ENCODE data around the gene SLC39A13. TPM values are rescaled to one million over a fixed set of nuclear protein-coding genes. Genes with fewer than 3 reads are reported as not detected.

The SLC39A13 gene
- total RNA-seq = 10 to 100 TPM; 41.5 to 57.1 (median 50.6) TPM

DNA sequence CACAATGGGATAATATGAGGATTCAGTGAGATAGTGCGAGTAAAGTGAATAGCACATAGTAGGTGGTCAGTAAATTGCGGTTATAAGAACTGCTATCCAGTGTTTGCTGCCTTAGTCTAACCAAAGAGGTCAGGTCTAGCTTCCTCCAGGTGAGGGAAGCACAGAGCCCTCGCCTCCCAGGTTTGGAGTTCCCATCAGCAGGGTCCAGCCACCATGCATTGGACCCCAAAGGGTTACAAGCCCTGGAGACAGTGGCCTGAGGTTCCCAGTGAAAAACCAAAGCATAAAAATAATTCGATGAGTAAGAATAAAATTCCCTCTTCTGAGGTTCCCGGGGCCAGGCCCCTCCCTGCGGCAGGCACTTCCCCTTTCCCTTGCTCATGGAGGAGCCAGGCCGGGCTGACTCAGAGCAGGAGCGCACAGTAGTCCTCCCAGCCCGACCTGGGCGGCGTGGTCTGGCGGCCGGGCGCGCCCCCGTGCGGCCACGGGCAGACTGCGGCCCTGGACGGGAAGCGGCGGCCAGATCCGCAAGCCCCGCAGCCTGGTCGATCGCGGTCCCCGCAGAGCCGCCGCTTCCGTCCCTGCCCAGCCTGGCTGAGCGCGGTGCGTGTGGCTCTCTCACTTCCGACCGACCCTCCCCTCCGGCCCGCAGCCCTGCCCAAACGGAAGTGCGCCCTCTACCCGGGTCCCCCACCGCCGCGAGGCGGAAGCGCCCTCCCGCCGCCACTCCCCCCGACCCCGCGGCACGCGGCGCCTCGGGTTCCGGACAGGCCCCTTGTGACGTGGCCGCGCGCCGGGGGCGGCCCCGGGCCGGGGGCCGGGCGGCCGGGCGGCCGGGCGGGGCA, at the start of gene SLC39A13:
Gene SLC39A13 (plus strand): TSS at position 845 of the 845 bp plus-strand sequence. CDS start 1,505 bp downstream, outside the sequence.
- ATAC-seq (ENCODE audit: low FRiP score) (peak; percentile 92), DNase-seq (ENCODE audit: low spot score) (peak; percentile 70)
- TF ChIP-seq, protein P1, sequence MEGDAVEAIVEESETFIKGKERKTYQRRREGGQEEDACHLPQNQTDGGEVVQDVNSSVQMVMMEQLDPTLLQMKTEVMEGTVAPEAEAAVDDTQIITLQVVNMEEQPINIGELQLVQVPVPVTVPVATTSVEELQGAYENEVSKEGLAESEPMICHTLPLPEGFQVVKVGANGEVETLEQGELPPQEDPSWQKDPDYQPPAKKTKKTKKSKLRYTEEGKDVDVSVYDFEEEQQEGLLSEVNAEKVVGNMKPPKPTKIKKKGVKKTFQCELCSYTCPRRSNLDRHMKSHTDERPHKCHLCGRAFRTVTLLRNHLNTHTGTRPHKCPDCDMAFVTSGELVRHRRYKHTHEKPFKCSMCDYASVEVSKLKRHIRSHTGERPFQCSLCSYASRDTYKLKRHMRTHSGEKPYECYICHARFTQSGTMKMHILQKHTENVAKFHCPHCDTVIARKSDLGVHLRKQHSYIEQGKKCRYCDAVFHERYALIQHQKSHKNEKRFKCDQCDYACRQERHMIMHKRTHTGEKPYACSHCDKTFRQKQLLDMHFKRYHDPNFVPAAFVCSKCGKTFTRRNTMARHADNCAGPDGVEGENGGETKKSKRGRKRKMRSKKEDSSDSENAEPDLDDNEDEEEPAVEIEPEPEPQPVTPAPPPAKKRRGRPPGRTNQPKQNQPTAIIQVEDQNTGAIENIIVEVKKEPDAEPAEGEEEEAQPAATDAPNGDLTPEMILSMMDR (IDR thresholded peaks at IDR 0.05) = peak in 2 of 3 donors; percentile 49 to 70

DNA sequence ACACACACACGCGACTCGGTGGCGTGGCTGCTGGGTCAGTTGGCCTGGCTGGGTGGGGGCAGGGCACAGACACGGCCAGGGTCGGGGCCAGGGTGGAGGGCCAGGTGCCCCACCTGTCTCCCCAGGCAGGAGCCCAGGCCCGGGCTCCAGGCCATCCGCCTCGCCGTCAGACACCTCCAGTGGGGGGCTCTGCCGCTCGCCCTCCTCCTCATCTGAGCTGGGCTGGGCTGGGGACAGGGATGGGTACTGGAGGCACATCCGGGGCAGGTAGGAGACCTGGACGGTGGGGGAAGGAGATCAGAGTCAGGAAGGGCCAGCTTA, 49.7 kb upstream of the SLC39A13 start:
- ATAC-seq (ENCODE audit: low FRiP score) (no peak), DNase-seq (ENCODE audit: low spot score) (no peak)
- TF ChIP-seq, protein P1 (IDR thresholded peaks at IDR 0.05) = no peak

DNA sequence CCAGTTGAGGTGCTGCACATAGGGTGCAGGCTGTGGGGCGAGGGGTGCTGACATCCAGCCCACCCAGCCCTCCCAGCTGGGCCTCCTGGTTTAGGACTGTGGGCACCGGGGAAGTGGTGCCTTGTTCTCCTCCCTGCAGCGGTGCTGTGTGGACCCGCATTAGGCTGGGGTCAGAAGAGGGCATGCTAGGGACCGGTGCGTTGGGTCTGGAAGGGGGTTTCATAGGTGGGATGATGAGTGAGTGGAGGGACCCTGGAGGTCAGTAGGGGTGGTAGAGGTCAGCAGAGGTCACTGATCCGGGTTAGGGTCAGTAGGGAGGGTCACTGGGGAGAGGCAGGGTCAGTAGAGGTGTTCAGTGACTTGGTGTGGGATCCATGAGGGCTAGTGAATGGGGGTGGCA, 49.2 kb upstream of the SLC39A13 start:
- TF ChIP-seq, protein P1 (IDR thresholded peaks at IDR 0.05) = no peak
- DNase-seq (ENCODE audit: low spot score) (no peak), ATAC-seq (ENCODE audit: low FRiP score) (no peak)

DNA sequence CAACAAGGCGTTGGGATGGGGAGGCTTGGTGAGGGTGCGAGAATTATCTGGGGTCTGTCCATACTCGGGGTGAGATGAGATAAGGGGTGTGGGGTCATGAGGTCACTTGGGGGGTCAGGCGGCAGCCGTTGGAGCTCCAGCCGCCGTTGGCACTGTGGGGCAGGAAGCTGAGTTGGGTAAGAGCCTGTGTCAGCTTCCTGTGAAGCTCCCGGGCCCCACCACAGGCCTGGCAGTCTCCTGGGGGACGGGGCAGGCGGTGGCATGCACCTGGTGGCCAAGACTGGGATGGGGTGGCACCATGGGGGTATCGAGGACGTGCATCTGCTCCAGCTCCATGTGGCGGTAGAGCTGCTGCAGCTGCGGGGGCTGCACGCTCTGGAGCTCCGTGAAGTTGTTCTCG, 48.8 kb upstream of the SLC39A13 start:
- DNase-seq (ENCODE audit: low spot score) (no peak), ATAC-seq (ENCODE audit: low FRiP score) (no peak)
- TF ChIP-seq, protein P1 (IDR thresholded peaks at IDR 0.05) = no peak

DNA sequence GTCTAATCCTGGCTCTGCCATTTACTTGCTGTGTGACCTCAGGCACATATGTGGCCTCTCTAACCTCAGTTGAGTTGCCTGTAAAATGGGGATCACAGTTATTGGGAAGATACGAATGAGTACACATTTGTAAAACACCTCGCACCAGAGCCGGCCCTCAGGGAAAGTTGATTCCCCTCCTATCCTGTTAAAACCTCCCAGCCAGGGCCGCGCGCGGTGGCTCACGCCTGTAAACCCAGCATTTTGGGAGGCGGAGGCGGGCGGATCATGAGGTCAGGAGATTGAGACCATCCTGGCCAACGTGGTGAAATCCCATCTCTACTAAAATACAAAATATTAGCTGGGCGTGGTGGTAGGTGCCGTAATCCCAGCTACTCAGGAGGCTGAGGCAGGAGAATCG, 48.0 kb upstream of the SLC39A13 start:
- DNase-seq (ENCODE audit: low spot score) (no peak), ATAC-seq (ENCODE audit: low FRiP score) (no peak)
- TF ChIP-seq, protein P1 (IDR thresholded peaks at IDR 0.05) = no peak

DNA sequence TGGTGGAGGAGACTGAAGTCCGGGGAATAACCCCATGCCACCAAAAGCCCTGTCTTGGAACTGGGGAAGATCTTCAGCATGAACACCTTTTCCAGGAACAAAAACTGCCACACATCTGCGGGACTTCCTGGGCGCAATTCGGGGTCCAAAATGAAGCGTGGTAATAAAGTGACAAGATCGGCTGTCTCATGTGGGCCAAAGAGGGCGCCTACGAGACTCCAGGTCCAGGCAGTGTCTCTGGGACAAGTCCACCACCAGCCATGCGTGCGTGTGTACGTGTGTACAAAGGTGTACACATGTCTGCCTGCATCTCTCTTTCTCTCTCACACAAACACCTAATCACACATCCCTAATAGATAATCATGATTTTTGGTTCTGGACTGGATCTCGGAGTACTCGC, 47.0 kb upstream of the SLC39A13 start:
- ATAC-seq (ENCODE audit: low FRiP score) (no peak), DNase-seq (ENCODE audit: low spot score) (no peak)
- TF ChIP-seq, protein P1 (IDR thresholded peaks at IDR 0.05) = no peak

DNA sequence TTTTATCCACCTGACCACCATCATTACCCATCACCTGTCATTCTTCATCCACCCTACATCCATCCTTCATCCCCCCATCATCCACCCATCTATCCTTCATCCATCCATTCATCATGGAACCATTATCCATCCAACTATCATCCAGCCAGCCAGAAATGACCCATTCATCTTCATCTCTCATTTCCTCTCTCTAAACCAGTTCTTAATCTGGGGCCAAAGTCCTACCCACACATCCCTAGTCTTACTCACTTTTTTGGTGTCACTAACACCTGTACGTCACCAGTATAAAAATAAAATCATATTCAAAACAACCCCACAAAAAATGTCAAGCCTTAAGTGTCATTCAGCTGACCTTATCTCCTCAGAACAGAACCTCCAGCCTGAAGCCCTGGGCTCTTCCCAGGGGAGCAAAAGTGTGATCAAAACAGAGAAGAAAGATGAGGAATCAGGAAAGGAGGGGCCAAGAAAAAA, 42.3 kb upstream of the SLC39A13 start:
- TF ChIP-seq, protein P1 (IDR thresholded peaks at IDR 0.05) = no peak
- no peak for DNase-seq (ENCODE audit: low spot score)
- no peak for ATAC-seq (ENCODE audit: low FRiP score)

Data from omental fat pad (tissue), 4 donors.